Gastroesophageal sphincter (tissue), 3 donors: Measurements from ENCODE around the gene CLDN25.

Experiments
- EP300 ChIP-seq: sonication (generic); formaldehyde crosslinking; IDR thresholded peaks from one replicate; pipeline ENCODE4 v1.6.1; 2017; ENCODE audit warnings: antibody characterized with exemption, mild to moderate bottlenecking
- POLR2A ChIP-seq, 2 donors: fragments of 450-650 bp; IDR thresholded peaks; one replicate each; pipeline ENCODE4 v1.6.1; 2017; ENCODE audit warnings: antibody characterized with exemption in 2 of 2, mild to moderate bottlenecking in 2 of 2, moderate library complexity in 1 of 2
- TF ChIP-seq, protein P1 (sequence below), 4 experiments: fragments of 200-600 bp in 2 of 4; fragments of 450-650 bp in 2 of 4; sonication (generic) in 1 of 4; IDR thresholded peaks; one replicate each; pipeline ENCODE4 v1.5.1; 2017 to 2019; ENCODE audit warnings: antibody characterized with exemption in 4 of 4, mild to moderate bottlenecking in 2 of 4, moderate library complexity in 2 of 4

- TF ChIP-seq, protein P1, sequence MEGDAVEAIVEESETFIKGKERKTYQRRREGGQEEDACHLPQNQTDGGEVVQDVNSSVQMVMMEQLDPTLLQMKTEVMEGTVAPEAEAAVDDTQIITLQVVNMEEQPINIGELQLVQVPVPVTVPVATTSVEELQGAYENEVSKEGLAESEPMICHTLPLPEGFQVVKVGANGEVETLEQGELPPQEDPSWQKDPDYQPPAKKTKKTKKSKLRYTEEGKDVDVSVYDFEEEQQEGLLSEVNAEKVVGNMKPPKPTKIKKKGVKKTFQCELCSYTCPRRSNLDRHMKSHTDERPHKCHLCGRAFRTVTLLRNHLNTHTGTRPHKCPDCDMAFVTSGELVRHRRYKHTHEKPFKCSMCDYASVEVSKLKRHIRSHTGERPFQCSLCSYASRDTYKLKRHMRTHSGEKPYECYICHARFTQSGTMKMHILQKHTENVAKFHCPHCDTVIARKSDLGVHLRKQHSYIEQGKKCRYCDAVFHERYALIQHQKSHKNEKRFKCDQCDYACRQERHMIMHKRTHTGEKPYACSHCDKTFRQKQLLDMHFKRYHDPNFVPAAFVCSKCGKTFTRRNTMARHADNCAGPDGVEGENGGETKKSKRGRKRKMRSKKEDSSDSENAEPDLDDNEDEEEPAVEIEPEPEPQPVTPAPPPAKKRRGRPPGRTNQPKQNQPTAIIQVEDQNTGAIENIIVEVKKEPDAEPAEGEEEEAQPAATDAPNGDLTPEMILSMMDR (IDR thresholded peaks at IDR 0.05): no peak
- TF ChIP-seq POLR2A (IDR thresholded peaks at IDR 0.05) (no peak), EP300 (no peak)
These were observed 2.1 kb downstream of the CLDN25 start for GRCh38 chr11:113781682-113782081.
